Fibroblast of lung (primary cell): ENCODE measurements around the gene FAM222B. TPM values are rescaled to one million over a fixed set of nuclear protein-coding genes. Genes with fewer than 3 reads are reported as not detected.

Experiments used
- DNase-seq, 2 donors: peaks; one replicate each; pipeline versions ENCODE4 v3.0.0 to v3.0.0-alpha.2; 2010; ENCODE audit warnings: low read depth in 2 of 2
- H2AFZ ChIP-seq: 2 replicates; pipeline ENCODE4 v1.5.1; 2012; ENCODE audit warnings: low read length, control low read depth, inconsistent platforms
- H3K27ac ChIP-seq: 2 replicates; pipeline ENCODE4 v1.5.1; 2011; ENCODE audit warnings: low read length, control low read depth; ENCODE audit not compliant: insufficient read depth
- H3K27me3 ChIP-seq: 2 replicates; pipeline ENCODE4 v1.5.1; 2011; ENCODE audit warnings: mild to moderate bottlenecking, low read length; ENCODE audit not compliant: control insufficient read depth, insufficient read depth
- H3K36me3 ChIP-seq: 2 replicates; pipeline ENCODE4 v1.5.1; 2011; ENCODE audit warnings: low read length; ENCODE audit not compliant: control insufficient read depth, insufficient read depth
- H3K4me1 ChIP-seq: 2 replicates; pipeline ENCODE4 v1.5.1; 2011; ENCODE audit warnings: low read length; ENCODE audit not compliant: control insufficient read depth, insufficient read depth; ENCODE audit errors: extremely low read depth
- H3K4me2 ChIP-seq: 2 replicates; pipeline ENCODE4 v1.5.1; 2011; ENCODE audit warnings: low read length, control low read depth; ENCODE audit not compliant: insufficient read depth; ENCODE audit errors: extremely low read depth
- H3K4me3 ChIP-seq, 4 experiments: fragments of 200-600 bp in 1 of 4; sonication (generic) in 1 of 4; replicated peaks in 1 of 4; 2 replicates each; pipeline ENCODE4 v1.5.1; 2011 to 2016; ENCODE audit warnings: low read length in 4 of 4, low read depth in 3 of 4, mild to moderate bottlenecking in 3 of 4, control low read depth in 2 of 4, inconsistent platforms in 1 of 4, mixed read lengths in 1 of 4; ENCODE audit not compliant: insufficient read depth in 1 of 4; ENCODE audit errors: control extremely low read depth in 1 of 4
- H3K79me2 ChIP-seq: 2 replicates; pipeline ENCODE4 v1.5.1; 2012; ENCODE audit warnings: mild to moderate bottlenecking, low read length, inconsistent platforms; ENCODE audit not compliant: control insufficient read depth, insufficient read depth
- H3K9ac ChIP-seq: 2 replicates; pipeline ENCODE4 v1.5.1; 2011; ENCODE audit warnings: mild to moderate bottlenecking, low read length, control low read depth; ENCODE audit not compliant: insufficient read depth
- H3K9me3 ChIP-seq: 2 replicates; pipeline ENCODE4 v1.5.1; 2012; ENCODE audit warnings: low read depth, low read length; ENCODE audit not compliant: control insufficient read depth, insufficient read depth
- H4K20me1 ChIP-seq: 2 replicates; pipeline ENCODE4 v1.5.1; 2011; ENCODE audit warnings: low read length; ENCODE audit not compliant: control insufficient read depth, insufficient read depth; ENCODE audit errors: extremely low read depth
- CTCF ChIP-seq, 2 donors: IDR thresholded peaks in 1 of 2; conservative IDR thresholded peaks in 1 of 2; 1 replicate in 1 of 2; 2 replicates in 1 of 2; pipeline ENCODE4 v1.5.1; 2011 to 2012; ENCODE audit warnings: low read length in 2 of 2, control low read depth in 1 of 2, inconsistent platforms in 1 of 2, low read depth in 1 of 2, mild to moderate bottlenecking in 1 of 2
- EZH2 ChIP-seq: IDR thresholded peaks from 2 replicates; pipeline ENCODE4 v1.5.1; 2012; ENCODE audit warnings: low read length, control low read depth, mild to moderate bottlenecking; ENCODE audit errors: missing control alignments
- polyA plus RNA-seq, 2 donors: library from polyadenylated mRNA; depleted of rRNA in 1 of 2; stranded (reverse) in 1 of 2; unstranded in 1 of 2; fragments of >200 nt; gene quantifications; 2 replicates each; pipeline ENCODE4 v1.2.1, GENCODE V29; 2011 to 2012; ENCODE audit warnings: missing spikeins in 1 of 2
- total RNA-seq: library from RNA; depleted of rRNA; stranded (reverse); fragments of >200 nt; gene quantifications from 2 replicates; pipeline ENCODE4 v1.2.1, GENCODE V29; 2014

Gene FAM222B
- total and polyA plus RNA-seq, 2 donors (not counting 1 experiment from before 2014, with no cell fraction given) = 2.8 to 9.0 TPM

DNA sequence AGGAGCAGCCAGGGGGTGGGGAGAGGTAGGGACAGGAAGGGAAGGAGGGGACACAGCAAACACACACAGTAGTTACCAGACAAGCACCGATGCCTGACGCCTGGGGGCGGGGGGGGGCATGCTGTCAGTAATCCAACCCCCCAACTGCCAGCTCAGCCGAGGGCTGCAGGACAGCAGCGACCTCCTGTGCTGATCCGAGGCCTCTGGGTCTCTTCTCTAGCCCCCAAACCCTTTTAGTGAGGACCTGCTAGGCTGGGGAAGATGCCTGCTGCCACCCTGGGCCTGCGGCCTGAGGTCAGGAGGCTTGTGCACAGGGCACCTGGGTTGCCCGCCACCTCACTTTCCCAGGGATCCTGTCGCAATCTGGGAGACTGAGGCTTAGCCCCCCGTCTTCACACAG is 43.4 kb upstream of the FAM222B start:
- no peak overlapping the region for H3K4me2 ChIP-seq
- no peaks in the 10 kb centered on the region for H3K79me2 ChIP-seq
- no peaks in the 10 kb centered on the region for H4K20me1 ChIP-seq
- no peak overlapping the region for H2AFZ ChIP-seq
- H3K36me3 ChIP-seq = peaks cover 22% of the 10 kb centered on the region
- H3K9ac ChIP-seq = no peak overlapping the region
- H3K4me1 ChIP-seq = no peaks in the 10 kb centered on the region
- no peak overlapping the region for H3K4me3 ChIP-seq
- DNase-seq = no peak
- no peaks in the 10 kb centered on the region for H3K9me3 ChIP-seq
- no peaks in the 10 kb centered on the region for H3K27me3 ChIP-seq
- TF ChIP-seq EZH2 (no peak), CTCF (conservative IDR thresholded peaks at IDR 0.05 in 1 of 2, IDR thresholded peaks at IDR 0.05 in 1 of 2; ENCODE audit: low read depth in 1 of 2, low read length in 2 of 2) (no peak)
- H3K27ac ChIP-seq = no peak overlapping the region

- no peak overlapping the region for H3K4me3 ChIP-seq
- no peak overlapping the region for H3K4me2 ChIP-seq
- DNase-seq = no peak
- no peaks in the 10 kb centered on the region for H3K9me3 ChIP-seq
- no peaks in the 10 kb centered on the region for H3K27me3 ChIP-seq
- H4K20me1 ChIP-seq = no peaks in the 10 kb centered on the region
- peaks cover 27% of the 10 kb centered on the region for H3K36me3 ChIP-seq
- no peaks in the 10 kb centered on the region for H3K4me1 ChIP-seq
- no peak overlapping the region for H3K9ac ChIP-seq
- H3K27ac ChIP-seq = no peak overlapping the region
- H2AFZ ChIP-seq = no peak overlapping the region
- TF ChIP-seq CTCF (conservative IDR thresholded peaks at IDR 0.05 in 1 of 2, IDR thresholded peaks at IDR 0.05 in 1 of 2; ENCODE audit: low read depth in 1 of 2, low read length in 2 of 2) (no peak), EZH2 (no peak)
- H3K79me2 ChIP-seq = no peaks in the 10 kb centered on the region
Observed at GRCh38 chr17:28885363-28885762, 42.8 kb upstream of the FAM222B start.

DNA sequence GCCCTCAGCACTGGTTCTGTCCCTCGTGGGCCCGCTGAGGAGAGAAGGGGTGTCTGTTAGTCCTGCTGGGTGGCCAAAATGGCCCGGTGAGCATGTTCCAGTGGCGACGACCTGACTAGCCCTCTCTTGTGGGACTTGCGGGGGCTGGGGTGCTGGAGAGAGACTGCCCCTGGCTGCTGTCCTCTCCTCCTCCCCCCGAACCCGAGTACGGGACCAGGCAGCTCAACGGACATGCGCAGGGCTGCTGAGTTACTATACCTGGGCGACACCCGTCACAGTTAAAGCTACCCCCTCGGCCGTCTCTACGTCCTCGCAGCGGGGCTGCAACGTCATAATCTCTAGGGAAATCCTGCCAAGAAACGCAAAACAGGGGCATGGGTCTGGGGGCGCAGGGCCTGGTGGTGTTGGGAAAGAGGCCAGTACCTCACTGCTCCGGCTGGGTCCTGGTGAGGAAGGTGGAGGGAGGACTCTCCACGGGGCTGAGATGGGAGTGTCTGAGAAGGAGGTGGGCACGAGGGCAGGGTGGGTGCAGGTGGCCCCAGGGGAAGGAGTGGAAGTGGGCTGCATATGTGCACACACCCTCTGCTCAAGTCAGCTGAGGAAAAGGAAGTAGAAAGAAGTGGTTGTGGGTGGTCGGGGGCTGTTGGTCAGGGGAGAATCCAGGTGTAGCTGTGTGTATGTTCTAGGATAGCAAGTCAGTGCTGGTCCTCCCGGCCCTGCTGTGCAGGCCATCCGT is 41.5 kb upstream of the FAM222B start:
- no peak for DNase-seq
- no peak overlapping the region for H3K27ac ChIP-seq
- no peaks in the 10 kb centered on the region for H3K79me2 ChIP-seq
- TF ChIP-seq CTCF (conservative IDR thresholded peaks at IDR 0.05 in 1 of 2, IDR thresholded peaks at IDR 0.05 in 1 of 2; ENCODE audit: low read depth in 1 of 2, low read length in 2 of 2) (no peak), EZH2 (no peak)
- H2AFZ ChIP-seq = no peak overlapping the region
- H3K27me3 ChIP-seq = no peaks in the 10 kb centered on the region
- H4K20me1 ChIP-seq = no peaks in the 10 kb centered on the region
- H3K4me3 ChIP-seq = no peak overlapping the region
- no peaks in the 10 kb centered on the region for H3K4me1 ChIP-seq
- H3K36me3 ChIP-seq = peaks cover 35% of the 10 kb centered on the region
- no peak overlapping the region for H3K9ac ChIP-seq
- no peaks in the 10 kb centered on the region for H3K9me3 ChIP-seq
- H3K4me2 ChIP-seq = no peak overlapping the region
